Fibroblast of lung (primary cell): Measurements from ENCODE around the gene PET117. TPM values are rescaled to one million over a fixed set of nuclear protein-coding genes. Genes with fewer than 3 reads are reported as not detected.
"Not testable (repeated sequence)": the region's sequence is repeated elsewhere in the genome, so short reads cannot be mapped to it uniquely, and the experiment has no call there.

Experiments
- DNase-seq, 2 donors: peaks; one replicate each; pipeline versions ENCODE4 v3.0.0 to v3.0.0-alpha.2; 2010; ENCODE audit warnings: low read depth in 2 of 2
- H2AFZ ChIP-seq: 2 replicates; pipeline ENCODE4 v1.5.1; 2012; ENCODE audit warnings: low read length, control low read depth, inconsistent platforms
- H3K27ac ChIP-seq: 2 replicates; pipeline ENCODE4 v1.5.1; 2011; ENCODE audit warnings: low read length, control low read depth; ENCODE audit not compliant: insufficient read depth
- H3K27me3 ChIP-seq: 2 replicates; pipeline ENCODE4 v1.5.1; 2011; ENCODE audit warnings: mild to moderate bottlenecking, low read length; ENCODE audit not compliant: control insufficient read depth, insufficient read depth
- H3K36me3 ChIP-seq: 2 replicates; pipeline ENCODE4 v1.5.1; 2011; ENCODE audit warnings: low read length; ENCODE audit not compliant: control insufficient read depth, insufficient read depth
- H3K4me1 ChIP-seq: 2 replicates; pipeline ENCODE4 v1.5.1; 2011; ENCODE audit warnings: low read length; ENCODE audit not compliant: control insufficient read depth, insufficient read depth; ENCODE audit errors: extremely low read depth
- H3K4me2 ChIP-seq: 2 replicates; pipeline ENCODE4 v1.5.1; 2011; ENCODE audit warnings: low read length, control low read depth; ENCODE audit not compliant: insufficient read depth; ENCODE audit errors: extremely low read depth
- H3K4me3 ChIP-seq, 4 experiments: fragments of 200-600 bp in 1 of 4; sonication (generic) in 1 of 4; replicated peaks in 1 of 4; 2 replicates each; pipeline ENCODE4 v1.5.1; 2011 to 2016; ENCODE audit warnings: low read length in 4 of 4, low read depth in 3 of 4, mild to moderate bottlenecking in 3 of 4, control low read depth in 2 of 4, inconsistent platforms in 1 of 4, mixed read lengths in 1 of 4; ENCODE audit not compliant: insufficient read depth in 1 of 4; ENCODE audit errors: control extremely low read depth in 1 of 4
- H3K79me2 ChIP-seq: 2 replicates; pipeline ENCODE4 v1.5.1; 2012; ENCODE audit warnings: mild to moderate bottlenecking, low read length, inconsistent platforms; ENCODE audit not compliant: control insufficient read depth, insufficient read depth
- H3K9ac ChIP-seq: 2 replicates; pipeline ENCODE4 v1.5.1; 2011; ENCODE audit warnings: mild to moderate bottlenecking, low read length, control low read depth; ENCODE audit not compliant: insufficient read depth
- H3K9me3 ChIP-seq: 2 replicates; pipeline ENCODE4 v1.5.1; 2012; ENCODE audit warnings: low read depth, low read length; ENCODE audit not compliant: control insufficient read depth, insufficient read depth
- H4K20me1 ChIP-seq: 2 replicates; pipeline ENCODE4 v1.5.1; 2011; ENCODE audit warnings: low read length; ENCODE audit not compliant: control insufficient read depth, insufficient read depth; ENCODE audit errors: extremely low read depth
- EZH2 ChIP-seq: IDR thresholded peaks from 2 replicates; pipeline ENCODE4 v1.5.1; 2012; ENCODE audit warnings: low read length, control low read depth, mild to moderate bottlenecking; ENCODE audit errors: missing control alignments
- polyA plus RNA-seq, 2 donors: library from polyadenylated mRNA; depleted of rRNA in 1 of 2; stranded (reverse) in 1 of 2; unstranded in 1 of 2; fragments of >200 nt; gene quantifications; 2 replicates each; pipeline ENCODE4 v1.2.1, GENCODE V29; 2011 to 2012; ENCODE audit warnings: missing spikeins in 1 of 2
- total RNA-seq: library from RNA; depleted of rRNA; stranded (reverse); fragments of >200 nt; gene quantifications from 2 replicates; pipeline ENCODE4 v1.2.1, GENCODE V29; 2014
- TF ChIP-seq, protein P1 (sequence below), 2 donors: IDR thresholded peaks in 1 of 2; conservative IDR thresholded peaks in 1 of 2; 1 replicate in 1 of 2; 2 replicates in 1 of 2; pipeline ENCODE4 v1.5.1; 2011 to 2012; ENCODE audit warnings: low read length in 2 of 2, control low read depth in 1 of 2, inconsistent platforms in 1 of 2, low read depth in 1 of 2, mild to moderate bottlenecking in 1 of 2

The PET117 gene
- total and polyA plus RNA-seq, 2 donors (not counting 1 experiment from before 2014, with no cell fraction given): 12.1 to 13.2 TPM

GRCh38 chr20:18093388-18093787 is 44.3 kb upstream of the PET117 start:
- DNase-seq: no peak
- H3K4me1 ChIP-seq: no peaks in the 10 kb centered on the region
- no peak overlapping the region for H3K27ac ChIP-seq
- no peaks in the 10 kb centered on the region for H3K79me2 ChIP-seq
- no peak overlapping the region for H3K4me2 ChIP-seq
- no peaks in the 10 kb centered on the region for H4K20me1 ChIP-seq
- H3K4me3 ChIP-seq: no peak overlapping the region
- no peak for TF ChIP-seq EZH2
- TF ChIP-seq, protein P1, sequence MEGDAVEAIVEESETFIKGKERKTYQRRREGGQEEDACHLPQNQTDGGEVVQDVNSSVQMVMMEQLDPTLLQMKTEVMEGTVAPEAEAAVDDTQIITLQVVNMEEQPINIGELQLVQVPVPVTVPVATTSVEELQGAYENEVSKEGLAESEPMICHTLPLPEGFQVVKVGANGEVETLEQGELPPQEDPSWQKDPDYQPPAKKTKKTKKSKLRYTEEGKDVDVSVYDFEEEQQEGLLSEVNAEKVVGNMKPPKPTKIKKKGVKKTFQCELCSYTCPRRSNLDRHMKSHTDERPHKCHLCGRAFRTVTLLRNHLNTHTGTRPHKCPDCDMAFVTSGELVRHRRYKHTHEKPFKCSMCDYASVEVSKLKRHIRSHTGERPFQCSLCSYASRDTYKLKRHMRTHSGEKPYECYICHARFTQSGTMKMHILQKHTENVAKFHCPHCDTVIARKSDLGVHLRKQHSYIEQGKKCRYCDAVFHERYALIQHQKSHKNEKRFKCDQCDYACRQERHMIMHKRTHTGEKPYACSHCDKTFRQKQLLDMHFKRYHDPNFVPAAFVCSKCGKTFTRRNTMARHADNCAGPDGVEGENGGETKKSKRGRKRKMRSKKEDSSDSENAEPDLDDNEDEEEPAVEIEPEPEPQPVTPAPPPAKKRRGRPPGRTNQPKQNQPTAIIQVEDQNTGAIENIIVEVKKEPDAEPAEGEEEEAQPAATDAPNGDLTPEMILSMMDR (conservative IDR thresholded peaks at IDR 0.05 in 1 of 2, IDR thresholded peaks at IDR 0.05 in 1 of 2; ENCODE audit: low read depth in 1 of 2, low read length in 2 of 2): no peak
- no peak overlapping the region for H2AFZ ChIP-seq
- no peaks in the 10 kb centered on the region for H3K9me3 ChIP-seq
- H3K9ac ChIP-seq: no peak overlapping the region
- no peaks in the 10 kb centered on the region for H3K27me3 ChIP-seq
- no peaks in the 10 kb centered on the region for H3K36me3 ChIP-seq

- Histone ChIP-seq H3K9ac (no peak overlapping the region), H3K79me2 (no peaks in the 10 kb centered on the region), H3K4me2 (no peak overlapping the region), H3K36me3 (no peaks in the 10 kb centered on the region), H3K27ac (no peak overlapping the region), H3K4me3 (no peak overlapping the region), H2AFZ (no peak overlapping the region), H3K27me3 (no peaks in the 10 kb centered on the region), H3K9me3 (no peaks in the 10 kb centered on the region), H4K20me1 (no peaks in the 10 kb centered on the region), H3K4me1 (no peaks in the 10 kb centered on the region)
- DNase-seq: no peak
- TF ChIP-seq, protein P1 (conservative IDR thresholded peaks at IDR 0.05 in 1 of 2, IDR thresholded peaks at IDR 0.05 in 1 of 2; ENCODE audit: low read depth in 1 of 2, low read length in 2 of 2): no peak
- no peak for TF ChIP-seq EZH2
These were observed 43.5 kb upstream of the PET117 start for GRCh38 chr20:18094191-18094590.

DNA sequence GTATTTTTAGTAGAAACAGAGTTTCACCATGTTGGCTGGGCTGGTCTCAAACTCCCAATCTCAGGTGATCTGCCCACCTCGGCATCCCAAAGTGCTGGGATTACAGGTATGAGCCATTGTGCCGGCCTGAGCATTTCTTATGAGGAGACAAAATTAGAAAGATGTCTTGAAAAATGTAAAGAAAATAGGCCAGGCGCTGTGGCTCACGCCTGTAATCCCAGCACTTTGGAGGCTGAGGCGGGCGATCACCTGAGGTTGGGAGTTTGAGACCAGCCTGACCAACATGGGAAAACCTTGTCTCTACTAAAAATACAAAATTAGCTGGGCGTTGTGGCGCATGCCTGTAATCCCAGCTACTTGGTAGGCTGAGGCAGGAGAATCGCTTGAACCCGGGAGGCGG is 37.1 kb upstream of the PET117 start:
- not testable (repeated sequence) for H4K20me1 ChIP-seq, H3K9me3 ChIP-seq, DNase-seq, H2AFZ ChIP-seq, H3K4me1 ChIP-seq, H3K27ac ChIP-seq, H3K4me2 ChIP-seq, H3K36me3 ChIP-seq, H3K9ac ChIP-seq, H3K4me3 ChIP-seq, H3K79me2 ChIP-seq, H3K27me3 ChIP-seq
